T-helper 17 cell (primary cell): Measurements from ENCODE around the gene PPFIBP2. TPM values are rescaled to one million over a fixed set of nuclear protein-coding genes. Genes with fewer than 3 reads are reported as not detected.
A peak's percentile ranks its signal among the peaks of the same experiment; 100 is the strongest.

Source experiments
- ATAC-seq: fragments of 150-1000 bp; cut with Tn5 transposase; 2 replicates; pipeline ENCODE4 v1.10.0; 2021; ENCODE audit warnings: mild to moderate bottlenecking, moderate library complexity
- DNase-seq, 3 donors: peaks; one replicate each; pipeline versions ENCODE4 v3.0.0 to v3.0.0-alpha.2; 2020 to 2021
- H3K9me3 ChIP-seq: one replicate; pipeline ENCODE4 v1.7.0; 2013; ENCODE audit warnings: low read length, mild to moderate bottlenecking; ENCODE audit not compliant: control insufficient read depth, poor library complexity, severe bottlenecking
- H3K27ac Mint-ChIP-seq: one replicate; pipeline ENCODE4 v1.8.0; 2022; ENCODE audit warnings: mild to moderate bottlenecking, moderate library complexity, mixed read lengths
- H3K27me3 Mint-ChIP-seq: one replicate; pipeline ENCODE4 v1.8.0; 2022; ENCODE audit warnings: mixed read lengths
- H3K36me3 Mint-ChIP-seq: one replicate; pipeline ENCODE4 v1.8.0; 2022; ENCODE audit warnings: low read depth, mixed read lengths
- H3K4me1 Mint-ChIP-seq: one replicate; pipeline ENCODE4 v1.8.0; 2022; ENCODE audit warnings: mild to moderate bottlenecking, mixed read lengths
- H3K4me3 Mint-ChIP-seq: one replicate; pipeline ENCODE4 v1.8.0; 2022; ENCODE audit warnings: mild to moderate bottlenecking, moderate library complexity, mixed read lengths
- total RNA-seq, 4 donors: library from RNA in 2 of 4; stranded (reverse) in 2 of 4; gene quantifications; one replicate each; pipeline ENCODE4 v1.2.3 and lab custom pipeline; 2022 to 2026

The PPFIBP2 gene
- total RNA-seq, 2 donors from 2014 or later = 26.2 to 40.6 TPM

DNA sequence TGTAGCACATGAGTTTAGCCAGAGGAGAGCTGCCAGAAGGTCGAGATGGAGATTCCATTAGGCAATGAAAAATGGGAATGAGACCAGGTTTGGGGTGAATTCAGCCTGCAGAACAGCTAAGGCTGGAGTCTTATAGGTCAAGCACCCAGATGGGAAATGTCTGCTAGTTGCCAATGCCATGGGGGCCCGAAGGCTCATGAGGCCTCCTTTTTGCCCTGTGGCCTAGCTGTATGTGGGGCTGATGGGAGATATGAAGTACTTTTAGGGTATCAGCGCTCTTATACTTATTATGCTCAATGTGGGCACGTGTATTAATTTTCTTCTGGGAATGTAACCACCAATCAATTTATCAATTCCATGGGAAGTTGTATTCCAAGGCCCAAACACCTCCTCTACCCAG is 8.7 kb downstream of the PPFIBP2 start:
- Mint-ChIP-seq H3K4me1 (peaks cover 44% of the 10 kb centered on the region), H3K27me3 (no peaks in the 10 kb centered on the region), H3K27ac (no peak overlapping the region), H3K36me3 (no peaks in the 10 kb centered on the region), H3K4me3 (no peak overlapping the region)
- no peaks in the 10 kb centered on the region for H3K9me3 ChIP-seq
- no peak for ATAC-seq
- no peak for DNase-seq

GRCh38 chr11:7523416-7524210 is 9.8 kb downstream of the PPFIBP2 start:
- no peaks in the 10 kb centered on the region for H3K9me3 ChIP-seq
- ATAC-seq (no peak), DNase-seq (no peak)
- Mint-ChIP-seq H3K4me3 (peak overlapping the region; percentile 51), H3K27me3 (no peaks in the 10 kb centered on the region), H3K36me3 (no peaks in the 10 kb centered on the region), H3K27ac (peak overlapping the region; percentile 89), H3K4me1 (peaks cover 50% of the 10 kb centered on the region)

GRCh38 chr11:7524462-7525235 is 10.8 kb downstream of the PPFIBP2 start:
- H3K4me1 Mint-ChIP-seq = peaks cover 48% of the 10 kb centered on the region
- H3K4me3 Mint-ChIP-seq = peak overlapping the region; percentile 51

DNA sequence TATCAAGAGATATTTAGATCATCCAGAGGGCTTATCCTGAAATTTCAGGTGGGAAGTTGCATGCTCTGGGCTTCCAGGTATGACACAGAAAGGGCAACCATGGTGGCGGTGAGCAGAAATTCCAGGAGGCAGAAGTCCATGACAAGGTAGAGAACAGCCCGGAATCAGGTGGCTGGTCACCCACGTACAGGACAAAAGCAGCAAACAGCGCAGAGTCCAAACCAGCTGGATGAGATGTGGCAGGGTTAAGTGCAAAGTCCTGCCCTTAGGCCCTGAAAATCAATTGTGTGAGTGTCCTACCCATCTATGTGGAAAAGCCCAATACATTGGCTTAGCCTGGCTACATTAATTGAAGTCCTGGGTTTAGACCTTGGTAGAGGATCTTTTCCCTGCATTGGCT is 11.6 kb downstream of the PPFIBP2 start:
- Mint-ChIP-seq H3K36me3 (no peaks in the 10 kb centered on the region), H3K4me3 (no peak overlapping the region), H3K27me3 (no peaks in the 10 kb centered on the region), H3K4me1 (peaks cover 48% of the 10 kb centered on the region), H3K27ac (peak overlapping the region; percentile 89)
- DNase-seq (no peak), ATAC-seq (no peak)
- no peaks in the 10 kb centered on the region for H3K9me3 ChIP-seq

More at GRCh38 chr11:7524462-7525235, 10.8 kb downstream of the PPFIBP2 start:
- no peaks in the 10 kb centered on the region for H3K9me3 ChIP-seq
- no peak for ATAC-seq
- DNase-seq = no peak
- no peaks in the 10 kb centered on the region for H3K27me3 Mint-ChIP-seq
- no peaks in the 10 kb centered on the region for H3K36me3 Mint-ChIP-seq
- H3K27ac Mint-ChIP-seq = peak overlapping the region; percentile 89

GRCh38 chr11:7527029-7527428 is 13.2 kb downstream of the PPFIBP2 start:
- Mint-ChIP-seq H3K4me1 (peaks cover 58% of the 10 kb centered on the region), H3K36me3 (peaks cover 2% of the 10 kb centered on the region), H3K27me3 (no peaks in the 10 kb centered on the region), H3K4me3 (peak overlapping the region; percentile 55), H3K27ac (peak overlapping the region; percentile 96)
- peak; percentile 95 for ATAC-seq
- DNase-seq = peak in 1 of 3 donors; percentile 23
- H3K9me3 ChIP-seq = no peaks in the 10 kb centered on the region

GRCh38 chr11:7528514-7529049 is 14.8 kb downstream of the PPFIBP2 start:
- no peaks in the 10 kb centered on the region for H3K9me3 ChIP-seq
- no peaks in the 10 kb centered on the region for H3K27me3 Mint-ChIP-seq
- peaks cover 57% of the 10 kb centered on the region for H3K4me1 Mint-ChIP-seq
- H3K36me3 Mint-ChIP-seq = peaks cover 4% of the 10 kb centered on the region
- DNase-seq (no peak), ATAC-seq (no peak)
- peak overlapping the region; percentile 96 for H3K27ac Mint-ChIP-seq
- H3K4me3 Mint-ChIP-seq = peak overlapping the region; percentile 53

GRCh38 chr11:7530013-7530640 is 16.3 kb downstream of the PPFIBP2 start:
- Mint-ChIP-seq H3K4me3 (no peak overlapping the region), H3K4me1 (peaks cover 55% of the 10 kb centered on the region), H3K27ac (peak overlapping the region; percentile 96), H3K36me3 (peaks cover 7% of the 10 kb centered on the region), H3K27me3 (no peaks in the 10 kb centered on the region)
- H3K9me3 ChIP-seq = no peaks in the 10 kb centered on the region
- ATAC-seq = no peak
- DNase-seq = no peak

DNA sequence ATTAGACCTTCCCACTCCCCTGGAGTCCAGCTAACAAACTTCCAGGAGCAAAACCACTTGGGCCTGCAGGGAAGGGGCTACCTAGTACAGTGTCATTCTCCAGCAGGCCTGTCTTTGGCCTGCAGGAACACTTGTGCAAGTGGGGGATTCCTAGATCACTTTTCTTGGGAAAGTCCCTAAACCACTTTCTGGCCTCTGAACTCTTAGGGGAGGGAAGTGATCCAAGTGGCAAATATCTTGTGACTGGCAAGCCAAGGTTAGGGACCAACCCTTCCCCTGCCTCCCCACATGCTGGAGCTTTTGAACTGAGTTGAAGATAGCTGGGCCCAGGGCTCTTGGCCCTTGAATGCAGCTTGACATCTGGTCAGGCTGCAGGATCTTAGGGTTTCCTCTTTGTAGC is 17.2 kb downstream of the PPFIBP2 start:
- ATAC-seq (no peak), DNase-seq (no peak)
- no peaks in the 10 kb centered on the region for H3K9me3 ChIP-seq
- Mint-ChIP-seq H3K27ac (peak overlapping the region; percentile 96), H3K4me3 (no peak overlapping the region), H3K4me1 (peaks cover 50% of the 10 kb centered on the region), H3K27me3 (no peaks in the 10 kb centered on the region), H3K36me3 (peaks cover 7% of the 10 kb centered on the region)

GRCh38 chr11:7532405-7533145 is 18.8 kb downstream of the PPFIBP2 start:
- no peaks in the 10 kb centered on the region for H3K27me3 Mint-ChIP-seq
- peaks cover 54% of the 10 kb centered on the region for H3K4me1 Mint-ChIP-seq
- no peaks in the 10 kb centered on the region for H3K9me3 ChIP-seq
- ATAC-seq (no peak), DNase-seq (no peak)
- no peak overlapping the region for H3K27ac Mint-ChIP-seq
- no peak overlapping the region for H3K4me3 Mint-ChIP-seq
- H3K36me3 Mint-ChIP-seq = peaks cover 9% of the 10 kb centered on the region

DNA sequence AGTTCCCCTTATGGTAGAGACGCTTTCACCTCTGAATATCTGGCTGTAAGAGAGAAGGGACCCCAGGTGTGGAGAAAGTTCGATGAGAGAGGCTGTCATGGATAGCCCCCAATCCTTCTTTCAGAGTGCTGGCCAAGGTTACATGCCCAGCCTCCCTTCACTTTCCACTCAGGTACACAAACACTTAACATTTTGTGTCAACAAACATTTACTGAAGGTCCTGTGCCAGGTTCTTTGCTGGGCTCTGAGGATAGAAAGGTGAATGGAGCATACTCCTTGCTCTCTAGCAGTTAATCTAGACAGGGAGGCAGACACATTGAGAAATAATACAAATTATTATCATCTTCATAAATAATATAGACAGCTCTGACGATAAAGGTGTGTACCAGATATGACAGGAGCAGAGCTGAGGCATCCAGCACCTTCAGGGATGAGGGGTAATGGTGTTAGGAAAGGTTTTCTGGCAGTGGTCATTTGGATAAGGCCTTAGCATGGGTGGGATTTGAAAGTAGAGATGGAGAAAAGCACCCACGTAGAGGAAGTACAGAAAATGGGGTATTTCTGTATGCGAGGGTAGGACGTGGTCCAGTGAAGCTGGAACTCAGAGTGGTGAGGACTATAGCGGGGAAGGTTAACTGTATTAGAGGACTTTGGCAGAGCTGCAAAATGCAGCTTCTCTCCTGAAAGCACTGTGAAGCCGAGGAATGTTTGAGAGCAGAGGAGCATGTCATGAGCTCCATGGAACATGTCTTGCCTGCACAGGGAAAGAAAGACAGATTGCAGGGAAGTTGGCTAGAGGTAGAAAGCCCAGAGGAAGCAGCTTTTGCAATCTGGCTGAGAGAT is 19.6 kb downstream of the PPFIBP2 start:
- H3K4me3 Mint-ChIP-seq = no peak overlapping the region
- ATAC-seq = no peak

GRCh38 chr11:7534042-7534378 is 20.2 kb downstream of the PPFIBP2 start:
- peaks cover 9% of the 10 kb centered on the region for H3K36me3 Mint-ChIP-seq
- no peak overlapping the region for H3K4me3 Mint-ChIP-seq
- H3K27ac Mint-ChIP-seq = peak overlapping the region; percentile 79
- peaks cover 54% of the 10 kb centered on the region for H3K4me1 Mint-ChIP-seq
- DNase-seq (no peak), ATAC-seq (no peak)
- H3K27me3 Mint-ChIP-seq = no peaks in the 10 kb centered on the region
- H3K9me3 ChIP-seq = no peaks in the 10 kb centered on the region

More for the DNA sequence above, 19.6 kb downstream of the PPFIBP2 start:
- no peak for DNase-seq
- H3K27ac Mint-ChIP-seq = peak overlapping the region; percentile 79
- peaks cover 9% of the 10 kb centered on the region for H3K36me3 Mint-ChIP-seq
- no peaks in the 10 kb centered on the region for H3K9me3 ChIP-seq
- no peaks in the 10 kb centered on the region for H3K27me3 Mint-ChIP-seq
- peaks cover 56% of the 10 kb centered on the region for H3K4me1 Mint-ChIP-seq

GRCh38 chr11:7536100-7536499 is 22.3 kb downstream of the PPFIBP2 start:
- H3K4me3 Mint-ChIP-seq = peak overlapping the region; percentile 13
- no peaks in the 10 kb centered on the region for H3K27me3 Mint-ChIP-seq
- peaks cover 9% of the 10 kb centered on the region for H3K36me3 Mint-ChIP-seq
- H3K9me3 ChIP-seq = no peaks in the 10 kb centered on the region
- no peak for DNase-seq
- H3K4me1 Mint-ChIP-seq = peaks cover 63% of the 10 kb centered on the region
- H3K27ac Mint-ChIP-seq = peak overlapping the region; percentile 85
- peak; percentile 47 for ATAC-seq
